PC-3 (cell line): ENCODE measurements around the gene DHRS11.

ENCODE experiments used
- EZH2 ChIP-seq: fragments of 300-600 bp; sonication (generic); IDR thresholded peaks from one replicate; pipeline ENCODE4 v1.6.1; 2017; ENCODE audit warnings: antibody characterized with exemption, mild to moderate bottlenecking, low read length; ENCODE audit not compliant: unreplicated experiment
- EZH2phosphoT487 ChIP-seq: fragments of 300-600 bp; sonication (generic); IDR thresholded peaks from 2 replicates; pipeline ENCODE4 v1.6.1; 2018; ENCODE audit warnings: mild to moderate bottlenecking, antibody characterized with exemption, low read length, borderline replicate concordance
- TF ChIP-seq, protein P1 (sequence below): fragments of 300-600 bp; sonication (generic); conservative IDR thresholded peaks from 2 replicates; pipeline ENCODE4 v1.5.1; 2017; ENCODE audit warnings: antibody characterized with exemption, low read depth, mild to moderate bottlenecking, low read length

DNA sequence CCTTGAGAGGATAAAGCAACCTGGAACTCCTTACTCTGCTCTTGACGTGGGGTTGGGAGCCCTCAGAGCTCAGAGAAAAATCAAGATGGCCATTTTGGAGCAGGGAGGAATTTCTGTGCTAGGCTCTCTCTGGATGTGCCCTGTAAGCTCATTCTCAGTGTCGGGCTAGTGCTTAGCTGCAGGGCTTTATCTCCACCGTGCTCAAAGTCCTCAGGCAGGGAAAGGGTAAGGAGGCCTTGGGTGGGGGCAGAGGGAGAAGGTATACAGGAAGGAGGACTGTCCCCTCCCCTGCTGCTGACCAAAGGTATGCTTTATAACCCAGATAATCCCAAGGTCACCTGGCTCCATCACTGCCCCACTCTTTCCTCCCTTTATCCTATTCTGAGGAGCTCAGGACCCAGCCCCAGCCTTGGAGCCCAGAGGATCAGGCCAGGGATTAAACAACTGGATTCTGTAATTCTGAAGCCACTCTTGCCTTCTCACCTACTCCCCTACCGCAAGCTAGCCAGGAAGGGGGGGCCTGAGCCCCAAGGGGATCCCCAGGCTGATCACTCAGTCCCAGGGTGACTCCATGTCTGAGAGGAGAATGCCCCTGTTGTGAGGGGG, 1.1 kb downstream of the DHRS11 start:
- TF ChIP-seq EZH2 (no peak), EZH2phosphoT487 (no peak)
- TF ChIP-seq, protein P1, sequence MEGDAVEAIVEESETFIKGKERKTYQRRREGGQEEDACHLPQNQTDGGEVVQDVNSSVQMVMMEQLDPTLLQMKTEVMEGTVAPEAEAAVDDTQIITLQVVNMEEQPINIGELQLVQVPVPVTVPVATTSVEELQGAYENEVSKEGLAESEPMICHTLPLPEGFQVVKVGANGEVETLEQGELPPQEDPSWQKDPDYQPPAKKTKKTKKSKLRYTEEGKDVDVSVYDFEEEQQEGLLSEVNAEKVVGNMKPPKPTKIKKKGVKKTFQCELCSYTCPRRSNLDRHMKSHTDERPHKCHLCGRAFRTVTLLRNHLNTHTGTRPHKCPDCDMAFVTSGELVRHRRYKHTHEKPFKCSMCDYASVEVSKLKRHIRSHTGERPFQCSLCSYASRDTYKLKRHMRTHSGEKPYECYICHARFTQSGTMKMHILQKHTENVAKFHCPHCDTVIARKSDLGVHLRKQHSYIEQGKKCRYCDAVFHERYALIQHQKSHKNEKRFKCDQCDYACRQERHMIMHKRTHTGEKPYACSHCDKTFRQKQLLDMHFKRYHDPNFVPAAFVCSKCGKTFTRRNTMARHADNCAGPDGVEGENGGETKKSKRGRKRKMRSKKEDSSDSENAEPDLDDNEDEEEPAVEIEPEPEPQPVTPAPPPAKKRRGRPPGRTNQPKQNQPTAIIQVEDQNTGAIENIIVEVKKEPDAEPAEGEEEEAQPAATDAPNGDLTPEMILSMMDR: no peak
